HepG2 (cell line): Measurements from ENCODE around the gene RBM34. TPM values are rescaled to one million over a fixed set of nuclear protein-coding genes. Genes with fewer than 3 reads are reported as not detected.

Experiments
- ATAC-seq: fragments of 200-7000 bp; cut with Tn5 transposase; 3 replicates; pipeline ENCODE4 v1.9.1; 2020; ENCODE audit warnings: mild to moderate bottlenecking, moderate library complexity
- BruUV-seq: library from RNA; stranded (reverse); fragments of 400-500 nt; replicated peaks from 2 replicates; lab custom pipeline; 2021; lab: Mats Ljungman, UMichigan
- CTCF ChIA-PET: fragments of 300-600 bp; formaldehyde crosslinking; extraction: SDS; loops from one replicate; lab custom pipeline; 2021; ENCODE audit warnings: low total read pairs, inconsistent platforms, low intra/inter-chr PET ratio; lab: Yijun Ruan, JAX
- POLR2A ChIA-PET: fragments of 350-600 bp; sonication (Branson Sonifier 250); formaldehyde crosslinking; loops from one replicate; lab custom pipeline; 2020; ENCODE audit warnings: antibody characterized with exemption, inconsistent platforms; lab: Yijun Ruan, JAX
- DNase-seq: peaks from one replicate; pipeline ENCODE4 v3.0.0-alpha.2; 2015; ENCODE audit warnings: low spot score
- FAIRE-seq: peaks from 3 replicates; lab custom pipeline; 2011; peaks lifted over from hg19 to GRCh38; lab: Jason Lieb, UNC
- H2AFZ ChIP-seq: one replicate; pipeline ENCODE4 v1.6.1; 2011; ENCODE audit warnings: low read length, inconsistent platforms
- H3K27ac ChIP-seq: fragments of 300-600 bp; 3 replicates; pipeline ENCODE4 v1.8.0; 2011; ENCODE audit warnings: mixed run types, mild to moderate bottlenecking, mixed read lengths, low read length, inconsistent platforms; ENCODE audit not compliant: insufficient read depth; ENCODE audit errors: extremely low read length
- H3K27me3 ChIP-seq, 2 experiments: fragments of 200-600 bp in 1 of 2; 2 replicates in 1 of 2; 3 replicates in 1 of 2; pipeline versions ENCODE4 v1.6.0 to v1.8.0; 2011; ENCODE audit warnings: low read length in 2 of 2, mild to moderate bottlenecking in 2 of 2, moderate library complexity in 2 of 2, inconsistent platforms in 1 of 2; ENCODE audit not compliant: insufficient read depth in 2 of 2, control insufficient read depth in 1 of 2
- H3K36me3 ChIP-seq, 2 experiments: fragments of 200-600 bp in 1 of 2; replicated peaks in 1 of 2; 2 replicates in 1 of 2; 3 replicates in 1 of 2; pipeline versions ENCODE4 v1.5.1 to v1.8.0; 2011; ENCODE audit warnings: low read length in 2 of 2, inconsistent platforms in 1 of 2; ENCODE audit not compliant: insufficient read depth in 2 of 2, control insufficient read depth in 1 of 2
- H3K4me1 ChIP-seq: 2 replicates; pipeline ENCODE4 v1.5.1; 2012; ENCODE audit warnings: low read length, inconsistent platforms; ENCODE audit not compliant: insufficient read depth
- H3K4me2 ChIP-seq: 2 replicates; pipeline ENCODE4 v1.6.0; 2011; ENCODE audit warnings: low read depth, low read length, inconsistent platforms
- H3K4me3 ChIP-seq, 3 experiments: fragments of 200-600 bp in 1 of 3; sonication (generic), shearing (Covaris generic) in 1 of 3; replicated peaks in 1 of 3; 2 replicates each; pipeline ENCODE4 v1.5.1; 2011 to 2016; ENCODE audit warnings: low read length in 3 of 3, inconsistent platforms in 2 of 3, low read depth in 2 of 3, mild to moderate bottlenecking in 2 of 3, control low read depth in 1 of 3, mixed read lengths in 1 of 3; ENCODE audit not compliant: insufficient read depth in 1 of 3
- H3K79me2 ChIP-seq: one replicate; pipeline ENCODE4 v1.6.1; 2011; ENCODE audit warnings: low read length, inconsistent platforms; ENCODE audit not compliant: insufficient read depth
- H3K9ac ChIP-seq: 2 replicates; pipeline ENCODE4 v1.6.0; 2011; ENCODE audit warnings: mild to moderate bottlenecking, low read depth, low read length, inconsistent platforms; ENCODE audit not compliant: insufficient read depth
- H3K9me3 ChIP-seq: 2 replicates; pipeline ENCODE4 v1.5.1; 2012; ENCODE audit warnings: mild to moderate bottlenecking, low read length
- H4K20me1 ChIP-seq: 2 replicates; pipeline ENCODE4 v1.6.0; 2011; ENCODE audit warnings: inconsistent platforms, mild to moderate bottlenecking, low read length, moderate library complexity; ENCODE audit not compliant: insufficient read depth
- ARID2 ChIP-seq: sonication (generic); formaldehyde crosslinking; IDR thresholded peaks from 2 replicates; pipeline ENCODE4 v1.8.1; 2022; ENCODE audit warnings: mild to moderate bottlenecking, missing genetic modification reagents, borderline replicate concordance
- ATAD3A ChIP-seq: sonication (generic); formaldehyde crosslinking; IDR thresholded peaks from 2 replicates; pipeline ENCODE4 v1.4.0; 2020; ENCODE audit warnings: missing genetic modification reagents
- ELF3 ChIP-seq: IDR thresholded peaks from 2 replicates; pipeline ENCODE4 v1.6.1; 2016; ENCODE audit warnings: missing genetic modification reagents, missing compliant biosample characterization
- HNF4A ChIP-seq: sonication (generic); formaldehyde crosslinking; IDR thresholded peaks from 2 replicates; pipeline ENCODE4 v1.4.0; 2020; ENCODE audit warnings: missing genetic modification reagents
- KDM4B ChIP-seq: sonication (generic); formaldehyde crosslinking; IDR thresholded peaks from 2 replicates; pipeline ENCODE4 v1.4.0; 2020; ENCODE audit warnings: missing genetic modification reagents
- MAFF ChIP-seq: IDR thresholded peaks from 2 replicates; pipeline ENCODE4 v1.6.1; 2011; ENCODE audit warnings: low read depth, low read length, improper control_type of control experiment
- ONECUT2 ChIP-seq: sonication (generic); formaldehyde crosslinking; IDR thresholded peaks from 2 replicates; pipeline ENCODE4 v1.4.0; 2020; ENCODE audit warnings: missing genetic modification reagents
- SMARCC2 ChIP-seq: fragments of 450-650 bp; IDR thresholded peaks from 2 replicates; pipeline ENCODE4 v1.6.1; 2017; ENCODE audit warnings: antibody characterized with exemption, mild to moderate bottlenecking
- SP140L ChIP-seq: sonication (generic); formaldehyde crosslinking; IDR thresholded peaks from 2 replicates; pipeline ENCODE4 v1.4.0; 2020; ENCODE audit warnings: missing genetic modification reagents, borderline replicate concordance
- SYNCRIP ChIP-seq: fragments of 200-400 bp; formaldehyde crosslinking; IDR thresholded peaks from 2 replicates; pipeline ENCODE4 v1.6.1; 2018; ENCODE audit warnings: mild to moderate bottlenecking, low read depth, low read length; ENCODE audit not compliant: insufficient read depth
- YY1 ChIP-seq: IDR thresholded peaks from 2 replicates; pipeline ENCODE4 v1.6.1; 2011; ENCODE audit warnings: low read length, low read depth, moderate library complexity, mild to moderate bottlenecking; ENCODE audit not compliant: insufficient read depth, insufficient replicate concordance
- ZNF124 ChIP-seq: sonication (generic); formaldehyde crosslinking; IDR thresholded peaks from 2 replicates; pipeline ENCODE4 v1.4.0; 2020; ENCODE audit warnings: missing genetic modification reagents
- ZNF232 ChIP-seq: sonication (generic); formaldehyde crosslinking; IDR thresholded peaks from 2 replicates; pipeline ENCODE4 v1.4.0; 2020; ENCODE audit warnings: missing genetic modification reagents, borderline replicate concordance
- ZNF766 ChIP-seq: sonication (generic); formaldehyde crosslinking; IDR thresholded peaks from 2 replicates; pipeline ENCODE4 v1.5.0; 2020; ENCODE audit warnings: missing genetic modification reagents, borderline replicate concordance
- WGBS: methylation state at CpG from one replicate; pipeline ENCODE4 v1.1.6; 2017; ENCODE audit warnings: low lambda C conversion rate; 5-methylcytosine and 5-hydroxymethylcytosine counted together
- in situ Hi-C: cut with HindIII; loops from 2 replicates; pipeline ENCODE4 v1.10.0; 2017; ENCODE audit warnings: low pct_unique_long_range_greater_than_20kb; ENCODE audit not compliant: extremely low pct_ligation_motif_present
- intact Hi-C: fragments of 100-400 bp; cut with micrococcal nuclease; formaldehyde crosslinking; loops from one replicate; pipeline ENCODE4 v1.10.0; 2022; ENCODE audit not compliant: unreplicated experiment
- polyA plus RNA-seq, 8 experiments: library from polyadenylated mRNA; depleted of rRNA in 3 of 8; stranded (reverse) in 7 of 8; unstranded in 1 of 8; fragments of >200 nt; fragmentation: Illumina TruSeq in 4 of 8; extraction: Trizol in 4 of 8; gene quantifications; 2 replicates each; pipeline versions ENCODE4 v1.2.1 to v1.2.3, GENCODE V29; 2011 to 2016; ENCODE audit warnings: low read depth in 4 of 8, missing spikeins in 1 of 8, mixed read lengths in 1 of 8; ENCODE audit not compliant: insufficient read depth in 1 of 8
- total RNA-seq, 5 experiments: library from RNA; depleted of rRNA; stranded (reverse); fragments of >200 nt; fragmentation: Illumina TruSeq; extraction: Trizol; gene quantifications; 2 replicates each; pipeline ENCODE4 v1.2.3, GENCODE V29; 2016; ENCODE audit warnings: low read depth in 1 of 5
- TF ChIP-seq, protein P1 (sequence below): sonication (generic); formaldehyde crosslinking; IDR thresholded peaks from 2 replicates; pipeline ENCODE4 v1.8.1; 2023; ENCODE audit warnings: mild to moderate bottlenecking, missing genetic modification reagents
- TF ChIP-seq, protein P2 (sequence below): sonication (generic); formaldehyde crosslinking; conservative IDR thresholded peaks from 2 replicates; pipeline ENCODE4 v1.4.0; 2020; ENCODE audit warnings: mild to moderate bottlenecking, missing genetic modification reagents, moderate library complexity
- TF ChIP-seq, protein P3 (sequence below): sonication (generic); formaldehyde crosslinking; IDR thresholded peaks from 2 replicates; pipeline ENCODE4 v1.9.0; 2022; ENCODE audit warnings: low read depth, missing genetic modification reagents
- TF ChIP-seq, protein P4 (sequence below): sonication (generic); formaldehyde crosslinking; IDR thresholded peaks from 2 replicates; pipeline ENCODE4 v1.5.0; 2020; ENCODE audit warnings: missing genetic modification reagents

Gene RBM34
- total and polyA plus RNA-seq, 2 of the 13 experiments (the other 11 are each of a cell fraction or from before 2014, with no cell fraction given) = 34.7 to 73.0 TPM

DNA sequence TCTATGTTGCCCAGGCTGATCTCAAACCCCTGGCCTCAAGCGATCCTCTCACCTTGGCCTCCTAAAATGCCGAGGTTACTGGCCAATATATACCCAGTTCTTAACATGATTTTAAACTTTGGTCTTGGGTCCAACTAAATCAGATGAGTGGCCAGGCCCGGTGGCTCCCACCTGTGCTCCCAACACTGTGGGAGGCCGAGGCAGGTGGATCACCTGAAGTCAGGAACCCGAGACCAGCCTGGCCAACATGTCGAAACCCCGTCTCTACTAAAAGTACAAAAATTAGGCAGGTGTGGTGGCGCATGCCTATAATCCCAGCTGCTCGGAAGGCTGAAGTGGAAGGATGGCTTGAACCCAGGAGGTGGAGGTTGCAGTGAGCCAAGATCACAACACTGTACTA, 62.1 kb downstream of the RBM34 start:
- Histone ChIP-seq H3K79me2 (no peaks in the 10 kb centered on the region), H3K4me3 (no peak overlapping the region), H3K27me3 (no peaks in the 10 kb centered on the region), H3K9me3 (no peaks in the 10 kb centered on the region), H3K27ac (no peak overlapping the region), H3K4me2 (no peak overlapping the region), H2AFZ (no peak overlapping the region), H3K4me1 (peaks cover 56% of the 10 kb centered on the region), H3K36me3 (no peaks in the 10 kb centered on the region), H4K20me1 (no peaks in the 10 kb centered on the region), H3K9ac (no peak overlapping the region)
- no peak for ATAC-seq
- no peak for FAIRE-seq
- no peak for DNase-seq
- WGBS = 84% methylated on average over 8 of the region's 9 CpGs
- in situ Hi-C loops = no loop called here
- CTCF ChIA-PET = no interaction called here
- no TSS peak for BruUV-seq
- intact Hi-C loops = loop anchor here (10.0 kb wide), 1 partner anchor 686 kb away; no protein-coding TSS in a partner anchor
- POLR2A ChIA-PET = no interaction called here
- TF ChIP-seq, protein P1, sequence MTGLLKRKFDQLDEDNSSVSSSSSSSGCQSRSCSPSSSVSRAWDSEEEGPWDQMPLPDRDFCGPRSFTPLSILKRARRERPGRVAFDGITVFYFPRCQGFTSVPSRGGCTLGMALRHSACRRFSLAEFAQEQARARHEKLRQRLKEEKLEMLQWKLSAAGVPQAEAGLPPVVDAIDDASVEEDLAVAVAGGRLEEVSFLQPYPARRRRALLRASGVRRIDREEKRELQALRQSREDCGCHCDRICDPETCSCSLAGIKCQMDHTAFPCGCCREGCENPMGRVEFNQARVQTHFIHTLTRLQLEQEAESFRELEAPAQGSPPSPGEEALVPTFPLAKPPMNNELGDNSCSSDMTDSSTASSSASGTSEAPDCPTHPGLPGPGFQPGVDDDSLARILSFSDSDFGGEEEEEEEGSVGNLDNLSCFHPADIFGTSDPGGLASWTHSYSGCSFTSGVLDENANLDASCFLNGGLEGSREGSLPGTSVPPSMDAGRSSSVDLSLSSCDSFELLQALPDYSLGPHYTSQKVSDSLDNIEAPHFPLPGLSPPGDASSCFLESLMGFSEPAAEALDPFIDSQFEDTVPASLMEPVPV (CRISPR knock-in tag) = no peak
- no peak for TF ChIP-seq ZNF766 (CRISPR knock-in tag)
- TF ChIP-seq ELF3 (CRISPR knock-in tag) = no peak
- TF ChIP-seq KDM4B (CRISPR knock-in tag) = no peak
- TF ChIP-seq ARID2 = no peak
- TF ChIP-seq, protein P2, sequence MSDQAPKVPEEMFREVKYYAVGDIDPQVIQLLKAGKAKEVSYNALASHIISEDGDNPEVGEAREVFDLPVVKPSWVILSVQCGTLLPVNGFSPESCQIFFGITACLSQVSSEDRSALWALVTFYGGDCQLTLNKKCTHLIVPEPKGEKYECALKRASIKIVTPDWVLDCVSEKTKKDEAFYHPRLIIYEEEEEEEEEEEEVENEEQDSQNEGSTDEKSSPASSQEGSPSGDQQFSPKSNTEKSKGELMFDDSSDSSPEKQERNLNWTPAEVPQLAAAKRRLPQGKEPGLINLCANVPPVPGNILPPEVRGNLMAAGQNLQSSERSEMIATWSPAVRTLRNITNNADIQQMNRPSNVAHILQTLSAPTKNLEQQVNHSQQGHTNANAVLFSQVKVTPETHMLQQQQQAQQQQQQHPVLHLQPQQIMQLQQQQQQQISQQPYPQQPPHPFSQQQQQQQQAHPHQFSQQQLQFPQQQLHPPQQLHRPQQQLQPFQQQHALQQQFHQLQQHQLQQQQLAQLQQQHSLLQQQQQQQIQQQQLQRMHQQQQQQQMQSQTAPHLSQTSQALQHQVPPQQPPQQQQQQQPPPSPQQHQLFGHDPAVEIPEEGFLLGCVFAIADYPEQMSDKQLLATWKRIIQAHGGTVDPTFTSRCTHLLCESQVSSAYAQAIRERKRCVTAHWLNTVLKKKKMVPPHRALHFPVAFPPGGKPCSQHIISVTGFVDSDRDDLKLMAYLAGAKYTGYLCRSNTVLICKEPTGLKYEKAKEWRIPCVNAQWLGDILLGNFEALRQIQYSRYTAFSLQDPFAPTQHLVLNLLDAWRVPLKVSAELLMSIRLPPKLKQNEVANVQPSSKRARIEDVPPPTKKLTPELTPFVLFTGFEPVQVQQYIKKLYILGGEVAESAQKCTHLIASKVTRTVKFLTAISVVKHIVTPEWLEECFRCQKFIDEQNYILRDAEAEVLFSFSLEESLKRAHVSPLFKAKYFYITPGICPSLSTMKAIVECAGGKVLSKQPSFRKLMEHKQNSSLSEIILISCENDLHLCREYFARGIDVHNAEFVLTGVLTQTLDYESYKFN (CRISPR knock-in tag) = no peak
- no peak for TF ChIP-seq MAFF
- TF ChIP-seq SP140L (CRISPR knock-in tag) = no peak
- no peak for TF ChIP-seq SMARCC2
- TF ChIP-seq YY1 = no peak
- no peak for TF ChIP-seq ATAD3A (CRISPR knock-in tag)
- TF ChIP-seq ZNF232 (CRISPR knock-in tag) = no peak
- TF ChIP-seq, protein P3, sequence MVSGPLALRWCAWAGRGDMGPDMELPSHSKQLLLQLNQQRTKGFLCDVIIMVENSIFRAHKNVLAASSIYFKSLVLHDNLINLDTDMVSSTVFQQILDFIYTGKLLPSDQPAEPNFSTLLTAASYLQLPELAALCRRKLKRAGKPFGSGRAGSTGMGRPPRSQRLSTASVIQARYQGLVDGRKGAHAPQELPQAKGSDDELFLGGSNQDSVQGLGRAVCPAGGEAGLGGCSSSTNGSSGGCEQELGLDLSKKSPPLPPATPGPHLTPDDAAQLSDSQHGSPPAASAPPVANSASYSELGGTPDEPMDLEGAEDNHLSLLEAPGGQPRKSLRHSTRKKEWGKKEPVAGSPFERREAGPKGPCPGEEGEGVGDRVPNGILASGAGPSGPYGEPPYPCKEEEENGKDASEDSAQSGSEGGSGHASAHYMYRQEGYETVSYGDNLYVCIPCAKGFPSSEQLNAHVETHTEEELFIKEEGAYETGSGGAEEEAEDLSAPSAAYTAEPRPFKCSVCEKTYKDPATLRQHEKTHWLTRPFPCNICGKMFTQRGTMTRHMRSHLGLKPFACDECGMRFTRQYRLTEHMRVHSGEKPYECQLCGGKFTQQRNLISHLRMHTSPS = no peak
- TF ChIP-seq, protein P4, sequence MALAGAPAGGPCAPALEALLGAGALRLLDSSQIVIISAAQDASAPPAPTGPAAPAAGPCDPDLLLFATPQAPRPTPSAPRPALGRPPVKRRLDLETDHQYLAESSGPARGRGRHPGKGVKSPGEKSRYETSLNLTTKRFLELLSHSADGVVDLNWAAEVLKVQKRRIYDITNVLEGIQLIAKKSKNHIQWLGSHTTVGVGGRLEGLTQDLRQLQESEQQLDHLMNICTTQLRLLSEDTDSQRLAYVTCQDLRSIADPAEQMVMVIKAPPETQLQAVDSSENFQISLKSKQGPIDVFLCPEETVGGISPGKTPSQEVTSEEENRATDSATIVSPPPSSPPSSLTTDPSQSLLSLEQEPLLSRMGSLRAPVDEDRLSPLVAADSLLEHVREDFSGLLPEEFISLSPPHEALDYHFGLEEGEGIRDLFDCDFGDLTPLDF (CRISPR knock-in tag) = no peak
- TF ChIP-seq ZNF124 (CRISPR knock-in tag) = no peak
- no peak for TF ChIP-seq HNF4A
- no peak for TF ChIP-seq ONECUT2 (CRISPR knock-in tag)
- no peak for TF ChIP-seq SYNCRIP
